AG09309 (cell line): ENCODE measurements around the gene ARHGDIG.

Experiments used
- DNase-seq: peaks from one replicate; pipeline ENCODE4 v3.0.0-alpha.2; 2010; ENCODE audit warnings: low read depth
- H3K4me3 ChIP-seq: 2 replicates; pipeline ENCODE4 v1.5.1; 2011; ENCODE audit warnings: mild to moderate bottlenecking, low read depth, low read length, moderate library complexity; ENCODE audit not compliant: control insufficient read depth
- TF ChIP-seq, protein P1 (sequence below): IDR thresholded peaks from 2 replicates; pipeline ENCODE4 v1.5.1; 2011; ENCODE audit warnings: mild to moderate bottlenecking, low read depth, low read length, inconsistent platforms; ENCODE audit not compliant: insufficient read depth, control insufficient read depth; ENCODE audit errors: missing control alignments

ARHGDIG gene

GRCh38 chr16:290015-290680 is 9.8 kb downstream of the ARHGDIG start:
- TF ChIP-seq, protein P1, sequence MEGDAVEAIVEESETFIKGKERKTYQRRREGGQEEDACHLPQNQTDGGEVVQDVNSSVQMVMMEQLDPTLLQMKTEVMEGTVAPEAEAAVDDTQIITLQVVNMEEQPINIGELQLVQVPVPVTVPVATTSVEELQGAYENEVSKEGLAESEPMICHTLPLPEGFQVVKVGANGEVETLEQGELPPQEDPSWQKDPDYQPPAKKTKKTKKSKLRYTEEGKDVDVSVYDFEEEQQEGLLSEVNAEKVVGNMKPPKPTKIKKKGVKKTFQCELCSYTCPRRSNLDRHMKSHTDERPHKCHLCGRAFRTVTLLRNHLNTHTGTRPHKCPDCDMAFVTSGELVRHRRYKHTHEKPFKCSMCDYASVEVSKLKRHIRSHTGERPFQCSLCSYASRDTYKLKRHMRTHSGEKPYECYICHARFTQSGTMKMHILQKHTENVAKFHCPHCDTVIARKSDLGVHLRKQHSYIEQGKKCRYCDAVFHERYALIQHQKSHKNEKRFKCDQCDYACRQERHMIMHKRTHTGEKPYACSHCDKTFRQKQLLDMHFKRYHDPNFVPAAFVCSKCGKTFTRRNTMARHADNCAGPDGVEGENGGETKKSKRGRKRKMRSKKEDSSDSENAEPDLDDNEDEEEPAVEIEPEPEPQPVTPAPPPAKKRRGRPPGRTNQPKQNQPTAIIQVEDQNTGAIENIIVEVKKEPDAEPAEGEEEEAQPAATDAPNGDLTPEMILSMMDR, result no peak
- H3K4me3 ChIP-seq, result no peak overlapping the region
- no peak for DNase-seq

- H3K4me3 ChIP-seq, result no peak overlapping the region
- DNase-seq, result no peak
- TF ChIP-seq, protein P1, result no peak
These were observed 10.5 kb downstream of the ARHGDIG start for GRCh38 chr16:290681-291405.

- H3K4me3 ChIP-seq, result no peak overlapping the region
- no peak for DNase-seq
- TF ChIP-seq, protein P1, result no peak
These were observed 11.1 kb downstream of the ARHGDIG start for GRCh38 chr16:291539-291938.

DNA sequence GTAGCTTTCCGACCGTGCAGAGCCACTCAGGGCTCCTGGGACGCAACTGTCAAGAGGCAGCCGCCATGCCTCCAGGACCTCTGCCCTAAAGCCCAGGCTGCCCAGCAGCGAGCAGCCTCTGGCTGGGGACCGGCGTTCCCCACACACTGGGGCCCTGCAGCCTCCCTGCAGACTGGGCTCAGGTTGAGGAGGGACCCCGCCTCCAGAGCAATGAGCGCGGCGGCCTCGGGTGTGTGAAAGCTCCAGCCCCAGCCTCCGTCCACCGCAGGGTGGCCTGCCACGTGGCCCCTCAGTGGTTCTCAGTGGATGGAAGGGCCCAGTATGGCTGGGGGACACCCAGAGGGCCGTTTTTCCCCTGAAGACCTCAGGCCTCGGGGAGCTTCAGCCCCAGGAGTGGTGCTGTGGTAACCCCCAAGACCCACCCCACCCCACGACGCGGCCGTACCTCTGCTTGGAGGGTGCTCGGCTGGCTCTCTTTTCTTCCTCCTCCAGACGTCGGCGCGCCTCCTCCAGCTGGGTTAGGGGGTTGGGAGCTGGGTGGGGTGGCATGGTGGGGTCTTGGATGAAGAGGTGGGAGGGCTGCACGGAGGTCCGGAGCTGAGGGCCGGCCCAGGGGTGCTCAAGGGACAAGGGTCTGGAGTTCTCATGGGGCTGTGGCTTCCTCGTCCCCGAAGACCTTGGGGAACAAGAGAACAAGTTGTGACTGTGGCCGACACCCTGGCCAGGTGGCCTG is 12.8 kb downstream of the ARHGDIG start:
- DNase-seq, result no peak
- no peak overlapping the region for H3K4me3 ChIP-seq
- TF ChIP-seq, protein P1, result no peak

DNA sequence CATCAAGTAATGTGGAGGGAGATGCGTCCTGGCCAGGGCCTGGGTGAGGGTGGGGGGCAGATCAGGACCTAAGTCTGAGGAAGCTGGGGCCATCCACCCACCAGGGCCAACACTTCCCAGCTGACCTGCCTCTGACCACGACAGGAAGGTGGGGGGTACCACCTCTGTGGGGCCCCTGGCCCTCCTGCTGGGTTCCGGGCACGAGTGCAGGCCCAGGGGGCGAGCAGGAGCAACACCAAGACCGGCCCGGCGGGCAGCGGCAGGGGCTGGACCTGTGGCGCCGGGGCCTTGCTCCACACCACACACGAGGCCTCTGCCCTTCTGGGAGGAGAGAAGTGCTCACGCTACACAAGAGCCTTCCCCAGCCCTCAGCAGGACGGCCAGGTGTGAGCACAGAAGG is 15.9 kb downstream of the ARHGDIG start:
- TF ChIP-seq, protein P1, result no peak
- DNase-seq, result no peak
- H3K4me3 ChIP-seq, result no peak overlapping the region

GRCh38 chr16:296806-297510 is 16.6 kb downstream of the ARHGDIG start:
- no peak overlapping the region for H3K4me3 ChIP-seq
- no peak for DNase-seq
- TF ChIP-seq, protein P1, result no peak
